Gastroesophageal sphincter (tissue), 3 donors: Measurements from ENCODE around the gene MTTP.

ENCODE experiments used
- CTCF ChIP-seq, 4 experiments: fragments of 200-600 bp in 2 of 4; fragments of 450-650 bp in 2 of 4; sonication (generic) in 1 of 4; IDR thresholded peaks; one replicate each; pipeline ENCODE4 v1.5.1; 2017 to 2019; ENCODE audit warnings: antibody characterized with exemption in 4 of 4, mild to moderate bottlenecking in 2 of 4, moderate library complexity in 2 of 4
- POLR2A ChIP-seq, 2 donors: fragments of 450-650 bp; IDR thresholded peaks; one replicate each; pipeline ENCODE4 v1.6.1; 2017; ENCODE audit warnings: antibody characterized with exemption in 2 of 2, mild to moderate bottlenecking in 2 of 2, moderate library complexity in 1 of 2
- POLR2AphosphoS5 ChIP-seq: sonication (generic); formaldehyde crosslinking; IDR thresholded peaks from one replicate; pipeline ENCODE4 v1.6.1; 2017; ENCODE audit warnings: antibody characterized with exemption

GRCh38 chr4:99586322-99586721 lies 11.7 kb downstream of the MTTP start:
- TF ChIP-seq CTCF (IDR thresholded peaks at IDR 0.05) (no peak), POLR2AphosphoS5 (no peak), POLR2A (IDR thresholded peaks at IDR 0.05) (no peak)
